Mucosa of descending colon (tissue), 3 donors: ENCODE data around the gene NECTIN3. TPM values are rescaled to one million over a fixed set of nuclear protein-coding genes. Genes with fewer than 3 reads are reported as not detected.

Source experiments
- ATAC-seq: fragments of 200-7000 bp; cut with Tn5 transposase; one replicate; pipeline ENCODE4 v1.9.1; 2020; ENCODE audit warnings: mild to moderate bottlenecking, moderate library complexity
- DNase-seq, 3 donors: peaks; one replicate each; pipeline ENCODE4 v3.0.0-alpha.2; 2020
- H3K36me3 ChIP-seq: fragments of 200-600 bp; one replicate; pipeline ENCODE4 v1.8.0; 2021; ENCODE audit warnings: low read depth, mild to moderate bottlenecking
- H3K4me1 ChIP-seq: fragments of 200-600 bp; one replicate; pipeline ENCODE4 v1.8.0; 2021; ENCODE audit warnings: low read depth, mild to moderate bottlenecking
- H3K4me3 ChIP-seq: fragments of 200-600 bp; one replicate; pipeline ENCODE4 v1.8.0; 2021; ENCODE audit warnings: mild to moderate bottlenecking
- H3K9me3 ChIP-seq: fragments of 200-600 bp; one replicate; pipeline ENCODE4 v1.8.0; 2021; ENCODE audit warnings: mild to moderate bottlenecking
- CTCF ChIP-seq: fragments of 200-600 bp; IDR thresholded peaks from one replicate; pipeline ENCODE4 v1.8.0; 2022; ENCODE audit warnings: antibody characterized with exemption, mild to moderate bottlenecking
- intact Hi-C, 2 donors: fragments of 100-400 bp; cut with DNase I in 1 of 2; cut with micrococcal nuclease in 1 of 2; formaldehyde crosslinking; loops; one replicate each; pipeline versions ENCODE4 v1.11.0 to v1.11.1; 2022; cut with DNase I, micrococcal nuclease
- total RNA-seq, 3 donors: library from RNA; stranded (reverse); fragmentation: NEBNext Ultra II Directional in 2 of 3; extraction: Animal tissue kit (Norgen Biotek cat#: 25700) in 2 of 3; gene quantifications; one replicate each; pipeline versions ENCODE4 v1.2.1 to v1.2.4, GENCODE V29; 2021 to 2023
- donor health status: DM: no; HTN: no; CAD: no; lungs with moderate emphysema.
- donor health status: DM: no; HTN: no; CAD: no.
- donor health status: DM: no; HTN: yes; CAD: no.

Gene NECTIN3
- total RNA-seq, 3 donors from 2014 or later, result 36.5 to 60.7 (median 43.8) TPM

- TF ChIP-seq CTCF, result no peak
- Histone ChIP-seq H3K4me1 (no peaks in the 10 kb centered on the region), H3K36me3 (no peaks in the 10 kb centered on the region), H3K4me3 (no peak overlapping the region), H3K9me3 (no peaks in the 10 kb centered on the region)
- ATAC-seq (no peak), DNase-seq (no peak)
- intact Hi-C loops, result no loop called here
Measured at GRCh38 chr3:111051354-111051753, 20.3 kb upstream of the NECTIN3 start.

GRCh38 chr3:111068574-111068973 lies 3.0 kb upstream of the NECTIN3 start:
- Histone ChIP-seq H3K4me1 (no peaks in the 10 kb centered on the region), H3K36me3 (no peaks in the 10 kb centered on the region), H3K9me3 (no peaks in the 10 kb centered on the region), H3K4me3 (no peak overlapping the region)
- TF ChIP-seq CTCF, result no peak
- DNase-seq, result no peak
- no peak for ATAC-seq
- intact Hi-C loops, result no loop called here

- H3K4me3 ChIP-seq, result peak overlapping the region; percentile 87
- peaks cover 10% of the 10 kb centered on the region for H3K4me1 ChIP-seq
- peak; percentile 45 to 60 (median 58) for DNase-seq
- no peaks in the 10 kb centered on the region for H3K36me3 ChIP-seq
- intact Hi-C loops, result no loop called here
- no peak for TF ChIP-seq CTCF
- H3K9me3 ChIP-seq, result no peaks in the 10 kb centered on the region
- ATAC-seq, result no peak
Measured at GRCh38 chr3:111069974-111070771, 1.4 kb upstream of the NECTIN3 start.

GRCh38 chr3:111070772-111071256 lies 802 bp upstream of the NECTIN3 start:
- intact Hi-C loops, result no loop called here
- no peaks in the 10 kb centered on the region for H3K9me3 ChIP-seq
- no peak for TF ChIP-seq CTCF
- peak overlapping the region; percentile 87 for H3K4me3 ChIP-seq
- no peaks in the 10 kb centered on the region for H3K36me3 ChIP-seq
- peak; percentile 55 for ATAC-seq
- DNase-seq, result no peak
- peaks cover 10% of the 10 kb centered on the region for H3K4me1 ChIP-seq

- peak overlapping the region; percentile 87 for H3K4me3 ChIP-seq
- H3K4me1 ChIP-seq, result peaks cover 13% of the 10 kb centered on the region
- ATAC-seq (peak; percentile 49), DNase-seq (peak; percentile 43 to 77 (median 62))
- H3K9me3 ChIP-seq, result no peaks in the 10 kb centered on the region
- TF ChIP-seq CTCF, result no peak
- intact Hi-C loops, result no loop called here
- H3K36me3 ChIP-seq, result no peaks in the 10 kb centered on the region
Measured at GRCh38 chr3:111072031-111072921, 660 bp downstream of the NECTIN3 start.
